GM21737 (cell line): ENCODE results near the gene TMEM270.

Experiments used
- ATAC-seq: cut with Tn5 transposase; IDR thresholded peaks from one replicate; pipeline ENCODE4 v1.9.1; 2021; ENCODE audit warnings: mild to moderate bottlenecking, moderate library complexity; ENCODE audit not compliant: unreplicated experiment

Gene TMEM270

GRCh38 chr7:73904219-73905137 lies 43.5 kb downstream of the TMEM270 start:
- no peak for ATAC-seq

GRCh38 chr7:73905360-73905759 lies 44.4 kb downstream of the TMEM270 start:
- no peak for ATAC-seq

- no peak for ATAC-seq
Measured at GRCh38 chr7:73906874-73907273, 45.9 kb downstream of the TMEM270 start.

GRCh38 chr7:73907554-73908122 lies 46.7 kb downstream of the TMEM270 start:
- no peak for ATAC-seq

GRCh38 chr7:73908123-73908611 lies 47.2 kb downstream of the TMEM270 start:
- no peak for ATAC-seq

GRCh38 chr7:73909051-73909941 lies 48.3 kb downstream of the TMEM270 start:
- no peak for ATAC-seq

GRCh38 chr7:73909996-73910395 lies 49.0 kb downstream of the TMEM270 start:
- no peak for ATAC-seq

GRCh38 chr7:73912223-73912622 lies 51.3 kb downstream of the TMEM270 start:
- no peak for ATAC-seq
